Endothelial cell of umbilical vein (primary cell): ENCODE results near the gene CAPN5. TPM values are rescaled to one million over a fixed set of nuclear protein-coding genes. Genes with fewer than 3 reads are reported as not detected.

Experiments used
- BruUV-seq: library from RNA; stranded (reverse); fragments of 400-500 nt; replicated peaks from 2 replicates; lab custom pipeline; 2021; lab: Mats Ljungman, UMichigan
- CTCF ChIA-PET: fragments of 300-600, 350-600 bp; sonication (Branson Sonifier 250); formaldehyde crosslinking; loops from one replicate; lab custom pipeline; 2021; ENCODE audit warnings: antibody characterized with exemption, inconsistent platforms; lab: Charles Lee
- POLR2A ChIA-PET: fragments of 300-600, 350-600 bp; sonication (Branson Sonifier 250); formaldehyde crosslinking; loops from one replicate; lab custom pipeline; 2021; ENCODE audit warnings: antibody characterized with exemption, inconsistent platforms; lab: Charles Lee
- DNase-seq: peaks from one replicate; pipeline ENCODE4 v3.0.0-alpha.2; 2011; ENCODE audit warnings: low read depth, low spot score
- FAIRE-seq: peaks from 2 replicates; lab custom pipeline; 2011; peaks lifted over from hg19 to GRCh38; lab: Jason Lieb, UNC
- H2AFZ ChIP-seq: 2 replicates; pipeline ENCODE4 v1.6.0; 2012; ENCODE audit warnings: low read depth, low read length, control low read depth, inconsistent platforms
- H3K27ac ChIP-seq: 2 replicates; pipeline ENCODE4 v1.5.1; 2011; ENCODE audit warnings: low read depth, mild to moderate bottlenecking, control low read depth, low read length, moderate library complexity; ENCODE audit not compliant: insufficient read depth
- H3K27me3 ChIP-seq, 2 experiments: 2 replicates each; pipeline versions ENCODE4 v1.6.0 to v1.6.1; 2011; ENCODE audit warnings: low read length in 2 of 2, mixed read lengths in 1 of 2; ENCODE audit not compliant: control insufficient read depth in 2 of 2, insufficient read depth in 2 of 2
- H3K36me3 ChIP-seq, 2 experiments: 2 replicates in 1 of 2; 3 replicates in 1 of 2; pipeline ENCODE4 v1.5.1; 2011; ENCODE audit warnings: low read length in 2 of 2, mild to moderate bottlenecking in 1 of 2, moderate library complexity in 1 of 2; ENCODE audit not compliant: control insufficient read depth in 2 of 2, insufficient read depth in 2 of 2; ENCODE audit errors: extremely low read depth in 1 of 2
- H3K4me1 ChIP-seq: 3 replicates; pipeline ENCODE4 v1.5.1; 2011; ENCODE audit warnings: mild to moderate bottlenecking, low read length; ENCODE audit not compliant: control insufficient read depth, insufficient read depth; ENCODE audit errors: extremely low read depth
- H3K4me2 ChIP-seq: 2 replicates; pipeline ENCODE4 v1.6.1; 2011; ENCODE audit warnings: low read length, control low read depth, mixed read lengths; ENCODE audit not compliant: insufficient read depth
- H3K4me3 ChIP-seq, 3 experiments: fragments of 200-600 bp in 1 of 3; sonication (generic), shearing (Covaris generic) in 1 of 3; replicated peaks in 1 of 3; 2 replicates each; pipeline ENCODE4 v1.5.1; 2011 to 2016; ENCODE audit warnings: control low read depth in 3 of 3, low read length in 3 of 3, mild to moderate bottlenecking in 2 of 3, inconsistent platforms in 1 of 3, low read depth in 1 of 3, moderate library complexity in 1 of 3; ENCODE audit not compliant: insufficient read depth in 1 of 3
- H3K79me2 ChIP-seq: 2 replicates; pipeline ENCODE4 v1.6.0; 2012; ENCODE audit warnings: low read length, inconsistent platforms; ENCODE audit not compliant: control insufficient read depth, insufficient read depth
- H3K9ac ChIP-seq: replicated peaks from 2 replicates; pipeline ENCODE3; 2011; ENCODE audit warnings: low read length, control low read depth; ENCODE audit not compliant: insufficient read depth; ENCODE audit errors: extremely low read depth
- H3K9me1 ChIP-seq: replicated peaks from 3 replicates; pipeline ENCODE4 v1.6.0; 2011; ENCODE audit warnings: mild to moderate bottlenecking, low read length; ENCODE audit not compliant: control insufficient read depth, insufficient read depth; ENCODE audit errors: extremely low read depth
- H3K9me3 ChIP-seq: replicated peaks from 2 replicates; pipeline ENCODE4 v1.5.1; 2012; ENCODE audit warnings: low read length, inconsistent platforms; ENCODE audit not compliant: control insufficient read depth, insufficient read depth
- H4K20me1 ChIP-seq: replicated peaks from 2 replicates; pipeline ENCODE3; 2011; ENCODE audit warnings: mild to moderate bottlenecking, low read length; ENCODE audit not compliant: control insufficient read depth, insufficient read depth; ENCODE audit errors: extremely low read depth
- EZH2 ChIP-seq: IDR thresholded peaks from 2 replicates; pipeline ENCODE4 v1.6.1; 2012; ENCODE audit warnings: borderline replicate concordance, low read depth, mild to moderate bottlenecking, moderate library complexity, low read length, inconsistent platforms; ENCODE audit not compliant: severe bottlenecking
- FOS ChIP-seq: IDR thresholded peaks from 2 replicates; pipeline ENCODE4 v1.6.1; 2011; ENCODE audit warnings: mild to moderate bottlenecking, low read length, moderate library complexity, borderline replicate concordance; ENCODE audit not compliant: insufficient read depth
- GATA2 ChIP-seq: IDR thresholded peaks from 2 replicates; pipeline ENCODE4 v1.7.0; 2011; ENCODE audit warnings: low read depth, mild to moderate bottlenecking, moderate library complexity, mixed read lengths, low read length; ENCODE audit not compliant: insufficient read length, insufficient read depth
- MYC ChIP-seq: IDR thresholded peaks from one replicate; pipeline ENCODE4 v1.6.1; 2011; ENCODE audit warnings: mild to moderate bottlenecking, low read depth, low read length
- POLR2A ChIP-seq: IDR thresholded peaks from 2 replicates; pipeline ENCODE4 v1.6.1; 2012; ENCODE audit warnings: low read depth, mild to moderate bottlenecking, control low read depth, low read length
- POLR2AphosphoS5 ChIP-seq: IDR thresholded peaks from 2 replicates; pipeline ENCODE4 v1.6.1; 2012; ENCODE audit warnings: low read depth, mild to moderate bottlenecking, control low read depth, low read length, moderate library complexity; ENCODE audit not compliant: insufficient read depth
- dilution Hi-C: fragments of 300-500 bp; cut with MboI; formaldehyde crosslinking; loops from one replicate; pipeline ENCODE4 v1.15.0; 2019; ENCODE audit warnings: low sequenced_read_pairs; ENCODE audit not compliant: extremely low pct_ligation_motif_present
- intact Hi-C: fragments of 100-400 bp; cut with micrococcal nuclease; formaldehyde crosslinking; loops from one replicate; pipeline ENCODE4 v1.10.0; 2022
- polyA plus RNA-seq, 4 experiments: library from polyadenylated mRNA; depleted of rRNA in 3 of 4; stranded (reverse) in 3 of 4; unstranded in 1 of 4; fragments of >200 nt; gene quantifications; 2 replicates each; pipeline versions ENCODE4 v1.2.1 to v1.2.3, GENCODE V29; 2011 to 2012; ENCODE audit warnings: missing spikeins in 1 of 4
- total RNA-seq: library from RNA; stranded (reverse); gene quantifications from 2 replicates; pipeline ENCODE4 v1.2.3, GENCODE V29; 2021
- TF ChIP-seq, protein P1 (sequence below): IDR thresholded peaks from 2 replicates; pipeline ENCODE4 v1.6.1; 2011; ENCODE audit not compliant: insufficient read depth, insufficient read length
- TF ChIP-seq, protein P2 (sequence below), 2 donors: IDR thresholded peaks; 1 replicate in 1 of 2; 2 replicates in 1 of 2; pipeline ENCODE4 v1.5.1; 2011; ENCODE audit warnings: low read length in 2 of 2, mild to moderate bottlenecking in 2 of 2, moderate library complexity in 2 of 2, control low read depth in 1 of 2, inconsistent platforms in 1 of 2, low read depth in 1 of 2; ENCODE audit not compliant: insufficient read depth in 1 of 2; ENCODE audit errors: extremely low read depth in 1 of 2

The CAPN5 gene
- total and polyA plus RNA-seq, 2 donors (not counting 3 experiments of a cell fraction or from before 2014, with no cell fraction given), result 15.0 to 17.0 TPM

DNA sequence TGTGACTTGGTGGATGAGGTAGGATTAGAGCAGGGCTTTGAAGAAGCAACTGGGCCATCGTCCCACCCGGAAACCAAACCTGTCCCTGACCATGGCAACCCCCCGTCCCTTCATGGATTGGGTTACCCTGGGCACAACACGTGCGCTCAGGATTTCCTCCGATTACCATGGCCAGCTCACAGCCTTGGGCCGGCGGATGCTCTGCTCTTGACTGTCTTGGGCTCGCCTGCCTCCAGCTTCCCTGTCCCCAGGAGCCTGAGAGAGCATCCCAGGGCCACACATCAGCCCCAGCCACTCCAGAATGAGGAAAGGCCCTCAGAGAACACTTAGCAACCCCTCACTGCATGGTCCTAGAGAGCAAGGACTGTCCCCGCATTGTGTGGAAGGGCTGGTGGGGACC lies 84.1 kb downstream of the CAPN5 start:
- Histone ChIP-seq H3K36me3 (no peaks in the 10 kb centered on the region), H3K9me3 (no peaks in the 10 kb centered on the region), H3K9ac (no peak overlapping the region), H3K27ac (no peak overlapping the region), H3K27me3 (peaks cover 0 to 5% of the 10 kb centered on the region in 2 experiments), H3K4me3 (no peak overlapping the region), H4K20me1 (no peaks in the 10 kb centered on the region), H3K79me2 (no peaks in the 10 kb centered on the region), H3K4me2 (no peak overlapping the region), H2AFZ (no peak overlapping the region), H3K9me1 (no peaks in the 10 kb centered on the region), H3K4me1 (no peaks in the 10 kb centered on the region)
- CTCF ChIA-PET, result interaction anchor here (0.9 to 1.7 kb wide), 2 partner anchors 24 to 469 kb away, joined by 3 to 11 read pairs; no protein-coding TSS in a partner anchor
- POLR2A ChIA-PET, result no interaction called here
- TF ChIP-seq, protein P1, sequence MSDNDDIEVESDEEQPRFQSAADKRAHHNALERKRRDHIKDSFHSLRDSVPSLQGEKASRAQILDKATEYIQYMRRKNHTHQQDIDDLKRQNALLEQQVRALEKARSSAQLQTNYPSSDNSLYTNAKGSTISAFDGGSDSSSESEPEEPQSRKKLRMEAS, result no peak
- TF ChIP-seq EZH2 (no peak), POLR2A (no peak), GATA2 (no peak), MYC (no peak), FOS (no peak), POLR2AphosphoS5 (no peak)
- TF ChIP-seq, protein P2, sequence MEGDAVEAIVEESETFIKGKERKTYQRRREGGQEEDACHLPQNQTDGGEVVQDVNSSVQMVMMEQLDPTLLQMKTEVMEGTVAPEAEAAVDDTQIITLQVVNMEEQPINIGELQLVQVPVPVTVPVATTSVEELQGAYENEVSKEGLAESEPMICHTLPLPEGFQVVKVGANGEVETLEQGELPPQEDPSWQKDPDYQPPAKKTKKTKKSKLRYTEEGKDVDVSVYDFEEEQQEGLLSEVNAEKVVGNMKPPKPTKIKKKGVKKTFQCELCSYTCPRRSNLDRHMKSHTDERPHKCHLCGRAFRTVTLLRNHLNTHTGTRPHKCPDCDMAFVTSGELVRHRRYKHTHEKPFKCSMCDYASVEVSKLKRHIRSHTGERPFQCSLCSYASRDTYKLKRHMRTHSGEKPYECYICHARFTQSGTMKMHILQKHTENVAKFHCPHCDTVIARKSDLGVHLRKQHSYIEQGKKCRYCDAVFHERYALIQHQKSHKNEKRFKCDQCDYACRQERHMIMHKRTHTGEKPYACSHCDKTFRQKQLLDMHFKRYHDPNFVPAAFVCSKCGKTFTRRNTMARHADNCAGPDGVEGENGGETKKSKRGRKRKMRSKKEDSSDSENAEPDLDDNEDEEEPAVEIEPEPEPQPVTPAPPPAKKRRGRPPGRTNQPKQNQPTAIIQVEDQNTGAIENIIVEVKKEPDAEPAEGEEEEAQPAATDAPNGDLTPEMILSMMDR (IDR thresholded peaks at IDR 0.05; ENCODE audit: extremely low read depth in 1 of 2, insufficient read depth in 1 of 2, low read depth in 1 of 2, low read length in 2 of 2), result no peak
- intact Hi-C loops, result no loop called here
- no TSS peak for BruUV-seq
- no peak for FAIRE-seq
- no peak for DNase-seq
- dilution Hi-C loops, result no loop called here
